Mucosa of descending colon (tissue), 3 donors: Measurements from ENCODE around the gene FIS1. TPM values are rescaled to one million over a fixed set of nuclear protein-coding genes. Genes with fewer than 3 reads are reported as not detected.
"Not testable (repeated sequence)": the region's sequence is repeated elsewhere in the genome, so short reads cannot be mapped to it uniquely, and the experiment has no call there.

Source experiments
- ATAC-seq: fragments of 200-7000 bp; cut with Tn5 transposase; one replicate; pipeline ENCODE4 v1.9.1; 2020; ENCODE audit warnings: mild to moderate bottlenecking, moderate library complexity
- DNase-seq, 3 donors: peaks; one replicate each; pipeline ENCODE4 v3.0.0-alpha.2; 2020
- H3K36me3 ChIP-seq: fragments of 200-600 bp; one replicate; pipeline ENCODE4 v1.8.0; 2021; ENCODE audit warnings: low read depth, mild to moderate bottlenecking
- H3K4me1 ChIP-seq: fragments of 200-600 bp; one replicate; pipeline ENCODE4 v1.8.0; 2021; ENCODE audit warnings: low read depth, mild to moderate bottlenecking
- H3K4me3 ChIP-seq: fragments of 200-600 bp; one replicate; pipeline ENCODE4 v1.8.0; 2021; ENCODE audit warnings: mild to moderate bottlenecking
- H3K9me3 ChIP-seq: fragments of 200-600 bp; one replicate; pipeline ENCODE4 v1.8.0; 2021; ENCODE audit warnings: mild to moderate bottlenecking
- CTCF ChIP-seq: fragments of 200-600 bp; IDR thresholded peaks from one replicate; pipeline ENCODE4 v1.8.0; 2022; ENCODE audit warnings: antibody characterized with exemption, mild to moderate bottlenecking
- intact Hi-C, 2 donors: fragments of 100-400 bp; cut with DNase I in 1 of 2; cut with micrococcal nuclease in 1 of 2; formaldehyde crosslinking; loops; one replicate each; pipeline versions ENCODE4 v1.11.0 to v1.11.1; 2022; cut with DNase I, micrococcal nuclease
- total RNA-seq, 3 donors: library from RNA; stranded (reverse); fragmentation: NEBNext Ultra II Directional in 2 of 3; extraction: Animal tissue kit (Norgen Biotek cat#: 25700) in 2 of 3; gene quantifications; one replicate each; pipeline versions ENCODE4 v1.2.1 to v1.2.4, GENCODE V29; 2021 to 2023
- donor health status: DM: no; HTN: no; CAD: no; lungs with moderate emphysema.
- donor health status: DM: no; HTN: no; CAD: no.
- donor health status: DM: no; HTN: yes; CAD: no.

The FIS1 gene
- total RNA-seq, 3 donors from 2014 or later, result 131 to 168 (median 134) TPM

- no peak overlapping the region for H3K4me3 ChIP-seq
- H3K4me1 ChIP-seq, result no peaks in the 10 kb centered on the region
- no peak for TF ChIP-seq CTCF
- intact Hi-C loops, result no loop called here
- ATAC-seq (peak; percentile 68), DNase-seq (no peak)
- no peaks in the 10 kb centered on the region for H3K9me3 ChIP-seq
- H3K36me3 ChIP-seq, result no peaks in the 10 kb centered on the region
These were observed 13.4 kb upstream of the FIS1 start for GRCh38 chr7:101258243-101258731.

GRCh38 chr7:101255796-101256195 is 10.9 kb upstream of the FIS1 start:
- Histone ChIP-seq H3K4me1 (peaks cover 13% of the 10 kb centered on the region), H3K9me3 (no peaks in the 10 kb centered on the region), H3K36me3 (no peaks in the 10 kb centered on the region), H3K4me3 (no peak overlapping the region)
- ATAC-seq (no peak), DNase-seq (no peak)
- intact Hi-C loops, result no loop called here
- TF ChIP-seq CTCF, result no peak

- H3K9me3 ChIP-seq, DNase-seq, intact Hi-C loops, H3K4me3 ChIP-seq, ATAC-seq, H3K36me3 ChIP-seq: not testable (repeated sequence)
- H3K4me1 ChIP-seq, result peaks cover 18% of the 10 kb centered on the region
These were observed 8.3 kb upstream of the FIS1 start for GRCh38 chr7:101253199-101253598.

- intact Hi-C loops, result no loop called here
- H3K9me3 ChIP-seq, result no peaks in the 10 kb centered on the region
- peak overlapping the region; percentile 72 for H3K4me3 ChIP-seq
- ATAC-seq, result peak; percentile 100
- H3K4me1 ChIP-seq, result peaks cover 18% of the 10 kb centered on the region
- DNase-seq, result peak; percentile 99 to 100 (median 100)
- TF ChIP-seq CTCF, result no peak
- no peaks in the 10 kb centered on the region for H3K36me3 ChIP-seq
These were observed 7.2 kb upstream of the FIS1 start for GRCh38 chr7:101251871-101252659.

- Histone ChIP-seq H3K4me3 (no peak overlapping the region), H3K9me3 (no peaks in the 10 kb centered on the region), H3K4me1 (peaks cover 18% of the 10 kb centered on the region), H3K36me3 (no peaks in the 10 kb centered on the region)
- TF ChIP-seq CTCF, result no peak
- ATAC-seq (no peak), DNase-seq (no peak)
- intact Hi-C loops, result no loop called here
These were observed 5.4 kb upstream of the FIS1 start for GRCh38 chr7:101250324-101250723.

- ATAC-seq, result no peak
- Histone ChIP-seq H3K9me3 (no peaks in the 10 kb centered on the region), H3K36me3 (no peaks in the 10 kb centered on the region), H3K4me1 (peaks cover 28% of the 10 kb centered on the region), H3K4me3 (no peak overlapping the region)
- no peak for DNase-seq
- no peak for TF ChIP-seq CTCF
- intact Hi-C loops, result no loop called here
These were observed 3.4 kb upstream of the FIS1 start for GRCh38 chr7:101248276-101248675.
